HG03060 (cell line): ENCODE data around the gene DACH1.

ENCODE experiments used
- ATAC-seq: cut with Tn5 transposase; IDR thresholded peaks from one replicate; pipeline ENCODE4 v1.9.1; 2021; ENCODE audit warnings: low read depth, moderate number of reproducible peaks; ENCODE audit not compliant: unreplicated experiment

The DACH1 gene

DNA sequence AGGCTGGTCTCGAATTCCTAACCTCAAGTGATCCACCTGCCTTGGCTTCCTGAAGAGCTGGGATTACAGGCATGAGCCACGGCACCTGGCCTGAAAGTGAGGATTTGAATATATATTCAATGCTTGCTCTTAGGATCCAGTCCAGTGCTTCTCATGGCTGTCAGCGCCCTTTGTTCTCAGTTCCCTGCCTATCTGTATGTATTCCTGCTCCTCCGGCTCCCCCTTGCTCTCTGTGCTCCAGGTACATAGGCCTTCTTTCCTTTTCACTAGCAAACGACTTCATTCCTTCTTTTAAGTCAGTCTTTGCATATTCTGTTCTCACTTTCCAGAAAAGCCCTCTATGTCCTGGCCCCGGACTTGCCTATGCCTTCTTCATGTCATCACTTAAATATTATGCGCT is 232.8 kb downstream of the DACH1 start:
- no peak for ATAC-seq

DNA sequence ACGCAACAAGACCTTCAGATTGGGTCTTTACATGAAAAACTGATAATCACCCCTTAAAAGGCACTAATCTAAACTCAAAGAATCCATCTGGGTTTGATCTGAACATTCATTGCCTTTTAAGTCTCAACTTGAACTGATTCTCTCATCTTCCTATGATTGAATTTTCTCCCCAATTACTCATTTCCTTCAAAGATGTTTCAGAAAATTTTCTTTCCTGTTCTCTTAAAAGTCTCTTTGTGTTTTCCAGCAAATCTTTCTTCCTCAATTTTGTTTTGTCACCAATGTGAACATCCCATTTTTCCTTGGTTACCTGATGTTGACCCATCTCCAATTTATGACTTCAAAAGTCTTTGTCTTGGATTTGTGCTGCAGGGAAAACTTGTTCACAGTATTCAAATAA is 234.3 kb downstream of the DACH1 start:
- no peak for ATAC-seq

DNA sequence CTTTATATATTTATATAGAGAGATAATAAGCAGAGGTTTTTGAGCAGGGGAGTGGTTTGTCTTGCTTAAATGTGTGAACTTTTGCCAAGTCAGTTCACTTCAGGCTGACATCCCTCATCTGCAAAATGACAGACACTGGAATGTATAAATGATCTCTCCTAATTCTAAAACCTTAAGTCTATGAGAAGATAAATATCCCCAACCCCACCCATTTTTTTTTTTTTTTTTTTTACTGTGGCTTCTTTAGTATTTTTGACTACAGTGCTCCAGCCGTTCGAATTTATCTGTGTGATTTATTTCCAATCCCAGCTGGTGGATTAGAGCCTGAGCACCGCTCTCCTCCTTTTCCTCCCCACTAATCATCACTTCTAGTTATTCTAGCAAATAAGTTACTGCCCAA is 234.8 kb downstream of the DACH1 start:
- ATAC-seq: no peak

DNA sequence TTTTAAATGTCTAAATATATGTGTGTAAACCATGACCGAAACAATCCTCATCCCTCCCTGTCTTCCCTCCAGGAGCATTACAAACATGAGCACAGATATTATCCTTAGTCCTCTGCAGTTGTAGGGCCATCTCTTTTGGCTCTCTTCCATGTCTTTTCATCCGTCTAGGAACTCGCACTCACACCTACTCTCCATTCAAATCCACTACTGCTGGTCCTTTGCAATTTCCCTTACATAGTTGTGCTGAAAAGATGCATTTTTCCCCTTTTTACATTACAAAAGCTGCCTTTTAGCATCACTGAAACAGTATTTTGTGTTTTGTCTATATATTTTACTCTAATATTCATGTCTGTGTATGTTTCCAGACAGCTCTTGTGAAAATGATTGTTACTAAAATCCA is 237.8 kb downstream of the DACH1 start:
- no peak for ATAC-seq

DNA sequence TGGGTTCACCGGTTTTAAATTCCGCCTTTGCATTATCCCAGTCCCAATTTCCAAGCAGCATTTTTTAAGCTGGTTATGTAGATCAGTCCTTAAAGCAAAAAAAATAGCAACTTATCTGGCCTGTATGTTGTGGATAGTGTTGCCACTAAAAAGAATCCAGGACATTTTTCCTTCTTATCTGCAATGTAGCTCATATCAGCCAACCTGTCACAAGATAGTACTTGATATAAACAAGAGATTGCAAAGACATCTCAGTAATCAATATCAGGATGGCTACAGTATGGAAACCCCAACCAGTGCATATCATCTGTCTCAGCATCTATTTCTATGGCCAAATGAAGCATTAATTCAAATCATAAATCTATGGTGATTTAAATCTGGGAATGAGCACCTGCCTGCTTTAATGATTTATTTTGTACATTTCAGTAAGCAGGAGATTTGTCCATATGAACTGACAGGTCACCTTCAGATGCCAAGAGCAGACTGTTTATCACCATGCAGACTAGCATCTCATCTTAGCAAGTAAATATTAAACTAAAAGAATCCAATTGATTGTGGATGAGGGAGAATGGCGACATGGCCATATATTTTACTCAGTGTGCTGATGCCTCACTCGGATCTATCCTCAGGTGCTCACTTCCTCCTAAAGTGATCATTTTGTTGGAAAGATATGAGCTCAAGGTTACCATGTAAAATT is 240.4 kb downstream of the DACH1 start:
- no peak for ATAC-seq

DNA sequence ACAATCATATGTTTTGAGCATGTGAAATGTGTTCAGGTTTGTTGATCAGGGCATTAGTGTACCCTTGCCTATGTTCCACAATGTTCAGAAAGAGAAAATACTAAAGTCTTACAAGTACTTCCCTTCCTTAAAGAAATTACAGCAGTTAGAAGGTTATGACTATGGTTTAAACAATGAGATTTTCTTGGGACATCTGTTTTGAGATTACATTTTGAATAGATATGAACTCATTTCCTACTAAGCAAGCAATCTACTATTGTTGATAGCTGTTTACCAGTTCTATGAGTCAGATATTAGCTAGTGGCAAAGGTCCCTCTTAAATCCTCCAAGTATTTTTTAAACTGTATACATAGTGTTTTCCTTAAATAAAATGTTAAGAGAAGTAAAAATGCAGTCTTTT is 241.3 kb downstream of the DACH1 start:
- no peak for ATAC-seq

DNA sequence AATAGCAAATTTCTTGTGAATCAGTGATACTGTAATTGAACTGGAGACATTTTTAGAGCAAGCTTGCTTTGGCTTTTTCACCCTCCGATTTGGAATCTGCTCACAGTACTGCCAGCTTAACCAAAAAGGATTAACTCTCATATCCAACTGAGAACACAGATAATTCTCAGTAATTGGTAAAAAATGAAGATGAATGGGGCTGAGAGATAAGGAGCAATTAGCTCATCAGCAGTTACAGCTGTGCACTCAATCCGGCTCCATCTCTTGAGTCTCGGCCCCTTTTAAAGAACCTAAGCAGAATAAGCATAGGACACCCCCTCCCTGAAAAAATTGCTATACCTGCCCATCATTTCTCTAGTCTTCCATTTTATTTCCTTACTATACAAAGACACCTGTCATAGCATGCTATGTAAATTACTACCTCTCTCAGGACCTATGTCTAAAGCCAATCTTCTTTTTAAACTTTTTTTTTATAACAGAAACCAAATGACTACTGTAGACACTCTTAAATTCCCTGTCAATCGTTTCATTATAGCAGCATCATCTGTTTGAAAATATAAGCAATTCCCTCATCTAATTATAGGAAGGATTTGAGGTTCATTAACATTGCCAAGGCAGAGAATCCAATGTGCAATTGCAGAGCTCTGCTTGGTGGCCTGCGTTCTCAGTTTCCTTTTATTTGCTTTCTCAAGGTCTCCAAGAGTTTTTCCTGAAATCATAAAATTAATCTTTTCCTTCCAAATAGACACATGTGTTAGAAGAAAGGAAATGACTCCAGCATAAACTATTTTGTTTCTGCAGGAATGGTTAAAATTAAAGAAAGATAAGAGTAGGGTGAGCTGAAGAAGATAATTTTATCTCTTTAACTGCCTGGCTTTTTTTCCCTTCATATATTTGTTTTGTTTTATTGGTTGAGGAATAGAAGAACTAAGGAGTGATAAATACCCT is 242.1 kb downstream of the DACH1 start:
- no peak for ATAC-seq

DNA sequence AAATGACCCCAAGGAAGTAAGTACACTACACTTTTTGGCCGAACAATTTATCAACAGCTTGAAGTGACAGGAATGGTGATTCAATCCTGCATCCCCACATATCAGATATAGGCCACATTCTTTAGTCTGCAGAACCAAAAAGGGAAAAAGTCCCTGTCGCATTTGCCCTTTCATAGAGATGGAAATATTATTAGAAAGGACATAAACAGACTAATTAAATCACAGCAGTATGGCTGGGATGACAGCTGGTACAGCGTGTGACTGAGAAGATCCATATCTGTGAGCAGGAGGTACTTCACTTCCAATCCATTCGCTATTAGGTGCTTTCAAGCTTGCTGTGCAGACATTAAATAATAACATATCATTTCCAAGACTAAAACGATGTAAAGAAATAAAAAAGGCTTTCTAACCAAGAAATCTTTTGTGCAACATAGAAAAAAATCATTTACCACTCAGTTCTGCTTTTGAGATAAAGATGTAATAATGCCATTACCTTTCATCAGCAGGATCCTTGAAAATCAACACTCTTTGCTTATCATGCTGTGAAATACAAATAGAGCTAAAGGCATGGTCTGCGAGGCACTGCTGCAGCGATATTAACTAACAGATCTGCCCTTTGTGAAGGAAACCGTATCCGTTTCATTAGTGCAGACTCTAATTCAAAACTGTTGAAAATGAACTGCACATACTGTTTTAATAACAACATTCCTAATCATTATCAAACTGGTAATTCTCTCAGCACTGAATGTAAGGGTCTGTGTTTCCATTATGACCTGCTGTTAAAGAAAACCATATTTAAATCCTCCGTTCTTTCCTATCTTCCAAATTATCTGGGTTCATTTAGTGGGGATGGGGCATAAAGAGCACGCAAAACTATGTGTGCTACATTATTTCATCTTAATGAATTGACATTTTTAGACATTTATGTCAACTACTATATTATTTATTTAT is 245.6 kb downstream of the DACH1 start:
- ATAC-seq: no peak

DNA sequence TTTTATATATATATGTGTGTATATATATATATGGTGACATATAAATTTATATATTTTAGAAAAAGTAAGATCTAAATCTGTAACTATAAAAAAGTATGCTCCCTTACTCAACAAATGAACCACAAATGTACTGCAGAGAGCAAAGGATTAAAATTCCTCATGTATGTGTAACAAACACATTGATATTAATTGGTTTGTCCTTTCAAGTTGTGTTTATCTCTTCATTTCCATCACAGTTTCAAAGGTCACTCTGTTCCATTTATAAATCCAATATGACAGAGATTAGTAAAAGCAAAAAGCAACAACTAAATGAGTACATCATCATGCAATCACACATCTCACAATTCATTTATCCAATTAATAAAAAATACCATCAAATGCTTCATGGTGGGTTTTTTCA is 247.9 kb downstream of the DACH1 start:
- no peak for ATAC-seq

DNA sequence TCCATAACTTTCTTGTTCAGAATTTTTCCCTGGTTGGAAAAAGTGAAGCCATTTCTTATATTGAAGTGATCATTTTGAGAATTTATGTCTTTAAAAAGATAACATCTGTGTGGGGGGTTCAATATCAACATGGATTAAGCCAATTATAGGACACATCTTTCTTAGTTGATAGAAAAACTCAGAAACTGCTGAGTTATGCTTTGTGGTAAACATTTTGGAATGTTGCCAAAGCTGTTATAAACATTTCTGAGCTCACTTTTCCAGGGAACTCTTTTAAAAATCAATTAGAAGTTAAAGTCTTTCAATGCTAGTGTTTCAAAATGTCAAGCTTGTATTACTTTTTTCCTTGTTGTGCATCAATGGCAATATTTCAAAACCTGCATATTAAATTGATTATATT is 248.8 kb downstream of the DACH1 start:
- no peak for ATAC-seq

DNA sequence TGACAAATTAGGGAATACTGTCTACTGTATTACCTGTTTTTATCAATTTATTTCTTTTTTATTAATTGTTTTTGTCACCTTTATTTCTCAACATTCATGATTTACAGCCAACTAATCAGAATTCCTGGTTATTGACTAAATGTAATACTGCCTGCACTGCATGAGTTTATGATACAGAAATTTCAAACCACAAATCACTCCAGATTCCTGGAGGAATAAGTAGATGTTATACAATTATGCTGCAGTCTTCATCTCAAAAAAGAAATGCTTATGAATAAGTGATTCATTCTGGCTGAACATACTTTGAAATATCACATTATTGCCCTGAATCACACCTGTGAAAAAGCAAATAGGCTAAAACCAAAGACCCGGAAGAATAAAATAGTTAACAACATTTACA is 249.7 kb downstream of the DACH1 start:
- no peak for ATAC-seq

DNA sequence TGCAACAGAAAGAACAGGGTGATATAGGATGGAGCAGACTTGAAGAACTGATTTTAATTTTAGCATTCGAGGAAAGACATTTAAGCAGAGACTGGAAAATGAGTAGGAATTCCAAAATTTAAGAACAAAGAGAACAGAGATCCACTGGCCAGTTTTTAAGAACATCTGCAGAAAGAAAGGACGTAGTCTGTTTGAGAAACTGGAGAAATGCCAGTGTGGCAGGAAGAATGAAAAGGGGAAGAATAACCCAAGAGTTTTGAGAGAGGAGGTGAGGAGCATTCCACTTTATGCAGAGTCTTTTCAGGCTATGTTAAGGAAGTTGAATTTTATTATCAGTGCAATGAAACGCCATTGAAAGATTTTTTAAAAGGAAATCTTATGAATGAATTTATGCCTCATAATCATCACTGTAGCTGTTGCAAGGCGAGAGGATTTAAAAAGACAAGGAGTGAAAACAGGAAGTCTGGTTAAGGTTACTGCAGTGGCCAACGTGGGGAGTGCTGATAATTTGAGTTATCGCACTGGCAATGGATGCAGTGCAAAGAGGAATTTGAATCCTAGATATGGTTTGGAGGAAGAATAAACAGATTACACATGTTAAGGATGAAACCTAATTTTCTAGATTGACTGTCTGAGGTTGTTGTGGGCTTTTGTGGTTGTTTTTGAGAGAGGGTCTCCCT is 253.8 kb downstream of the DACH1 start:
- ATAC-seq: no peak

DNA sequence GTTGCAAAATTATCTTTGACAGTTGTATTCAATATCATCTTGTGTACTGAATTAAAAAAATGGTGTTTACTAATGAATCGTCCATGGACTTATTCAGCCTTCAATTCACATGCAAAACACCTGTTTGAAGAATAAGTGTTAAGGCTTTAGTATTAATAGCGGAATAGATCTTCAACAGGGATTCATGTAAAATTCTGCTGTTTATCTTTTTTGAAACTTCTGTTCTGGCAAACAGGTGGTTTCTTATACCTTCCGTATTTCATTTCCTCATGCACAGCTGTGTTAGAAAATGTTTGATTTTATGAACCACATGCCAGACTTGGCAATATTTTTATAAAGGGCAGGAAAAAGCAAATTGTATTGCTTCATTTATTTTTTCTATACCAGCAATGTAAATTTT is 255.7 kb downstream of the DACH1 start:
- no peak for ATAC-seq

DNA sequence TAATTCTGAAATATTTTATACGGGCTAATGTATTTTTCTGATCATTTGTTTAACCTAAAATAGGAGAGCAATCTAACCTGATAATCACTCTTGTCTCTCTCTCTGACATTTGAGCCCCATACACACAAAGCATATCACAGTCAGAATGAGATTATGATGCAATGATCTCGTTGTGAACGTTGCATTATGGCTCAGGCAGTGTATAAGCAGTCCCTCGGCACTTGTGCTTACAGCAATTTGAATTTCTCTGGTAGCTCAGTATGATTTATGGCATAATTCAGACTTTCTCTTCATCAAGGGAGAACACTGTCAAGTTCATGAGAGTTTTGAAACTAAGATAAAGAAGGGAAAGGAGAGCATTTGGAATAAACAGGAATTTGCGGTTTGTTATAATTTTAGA is 256.1 kb downstream of the DACH1 start:
- no peak for ATAC-seq

DNA sequence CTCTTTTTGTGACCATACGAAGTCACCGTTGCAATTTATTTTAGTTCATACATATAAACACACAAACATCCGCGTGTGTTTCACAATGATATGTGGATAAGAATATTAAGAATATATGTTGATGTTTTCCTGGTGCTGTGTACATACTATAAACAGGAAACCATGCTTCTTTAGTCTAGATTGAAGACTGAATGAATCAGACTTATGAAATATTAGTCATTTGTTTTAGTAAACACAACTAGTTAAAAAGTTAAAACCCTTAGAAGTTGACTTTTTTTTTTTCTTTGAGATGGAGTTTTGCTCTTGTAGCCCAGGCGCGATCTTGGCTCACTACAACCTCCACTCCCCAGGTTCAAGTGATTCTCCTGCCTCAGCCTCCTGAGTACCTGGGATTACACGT is 257.7 kb downstream of the DACH1 start:
- ATAC-seq: no peak

DNA sequence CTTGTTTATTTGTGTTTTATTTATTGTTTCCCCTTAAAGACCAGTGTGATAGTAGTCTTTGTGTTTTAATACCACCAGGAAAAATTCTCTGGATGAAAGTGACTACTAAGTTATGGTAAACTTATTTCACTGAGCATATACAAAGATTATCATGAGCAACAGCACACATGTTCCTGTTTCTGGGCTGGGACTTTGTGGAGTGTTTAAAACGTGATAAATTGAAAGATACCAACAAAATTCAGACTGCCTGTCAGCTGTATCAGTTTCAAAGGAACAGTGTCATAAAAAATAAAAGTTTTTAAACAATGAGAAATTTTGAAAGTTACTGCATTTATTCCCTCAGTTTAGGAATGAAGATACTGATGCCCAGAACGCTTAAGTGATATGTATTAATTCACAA is 259.4 kb downstream of the DACH1 start:
- ATAC-seq: no peak

DNA sequence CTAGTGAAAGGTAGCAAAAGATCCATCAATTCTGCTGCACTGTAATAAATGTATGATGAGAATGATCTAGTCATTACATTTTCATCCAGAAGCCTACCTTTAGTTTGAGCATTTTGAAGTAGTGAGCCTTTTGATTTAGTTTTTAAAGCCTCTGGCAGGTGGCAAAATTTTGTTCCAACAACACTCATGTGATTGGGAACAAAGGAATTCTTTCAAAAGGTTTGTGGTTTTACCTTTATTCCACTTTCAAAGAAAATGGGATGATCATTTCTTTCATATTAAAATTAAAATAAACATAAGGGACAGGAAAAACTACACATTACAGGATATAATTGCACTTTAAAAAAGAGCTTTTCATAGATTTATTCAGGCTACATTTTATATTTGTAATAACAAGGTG is 260.2 kb downstream of the DACH1 start:
- no peak for ATAC-seq

DNA sequence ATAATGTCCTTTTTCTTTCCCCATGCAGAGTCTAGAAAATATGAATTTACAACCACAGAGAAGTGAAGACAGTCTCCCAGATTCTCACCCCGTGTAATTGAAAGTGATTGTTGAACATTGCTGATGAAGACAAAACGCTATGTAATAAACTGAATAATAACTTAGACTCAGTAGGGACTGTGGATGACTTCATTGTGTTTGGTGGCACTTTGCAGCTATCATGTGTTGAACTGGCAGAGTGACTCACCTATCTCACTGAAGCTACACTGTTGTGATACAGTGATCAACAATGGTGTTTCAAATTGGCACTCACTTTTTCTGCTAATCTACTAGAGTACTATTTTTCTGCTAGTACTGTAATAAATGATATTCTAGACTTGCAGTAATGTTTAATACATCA is 261.3 kb downstream of the DACH1 start:
- no peak for ATAC-seq

DNA sequence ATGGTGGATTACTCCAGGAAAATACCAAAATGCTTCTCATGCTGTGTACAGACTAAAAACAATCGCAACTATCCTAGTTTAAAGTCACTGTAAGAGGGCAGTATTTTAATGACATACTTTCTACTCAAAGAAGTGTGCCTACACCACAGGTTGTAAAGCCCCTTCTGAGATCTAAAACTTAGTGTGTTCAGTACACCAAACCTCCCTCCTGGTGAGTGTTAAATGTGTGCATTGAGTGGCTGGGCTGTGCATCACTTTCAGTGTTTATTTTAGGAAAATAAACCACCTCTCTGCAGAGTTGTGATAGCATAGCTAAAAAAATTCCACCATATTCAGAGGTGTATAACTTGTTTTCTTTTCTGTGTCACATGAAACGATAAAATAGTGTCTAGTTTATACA is 263.7 kb downstream of the DACH1 start:
- ATAC-seq: no peak

DNA sequence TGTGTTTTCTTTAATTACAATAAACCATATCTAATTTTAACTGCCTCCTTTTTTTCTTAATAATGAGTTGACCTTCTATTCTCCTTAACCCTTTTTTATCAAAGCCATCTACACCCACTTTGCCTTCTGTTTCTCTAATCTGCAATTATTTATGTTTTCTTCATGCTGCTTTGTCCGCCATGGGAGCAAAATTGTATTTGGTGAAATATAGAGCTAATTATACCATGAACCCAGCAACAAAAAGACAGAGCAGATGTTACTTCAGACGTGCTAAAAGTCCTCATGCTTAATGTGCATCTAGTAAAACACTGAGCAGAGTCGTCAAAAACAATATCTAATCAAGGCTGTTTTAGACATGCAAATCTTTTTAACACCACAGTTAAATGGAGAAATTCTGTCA is 264.7 kb downstream of the DACH1 start:
- ATAC-seq: no peak
